SK-N-SH treated with all-trans-retinoic acid at 6 μM for 48 hours (cell line): ENCODE measurements around the gene PACC1.

Experiments used
- ATAC-seq: fragments of 200-7000 bp; cut with Tn5 transposase; 3 replicates; pipeline ENCODE4 v1.9.1; 2020; ENCODE audit warnings: mild to moderate bottlenecking, moderate library complexity
- ARNTL ChIP-seq: fragments of 450-650 bp; formaldehyde crosslinking; IDR thresholded peaks from 2 replicates; pipeline ENCODE4 v1.5.0; 2020; ENCODE audit warnings: low read depth, mild to moderate bottlenecking, moderate library complexity, borderline replicate concordance
- CREB5 ChIP-seq: fragments of 250-450 bp; sonication (Bioruptor Pico); IDR thresholded peaks from 2 replicates; pipeline ENCODE4 v1.5.1; 2020; ENCODE audit warnings: low read depth, mild to moderate bottlenecking, moderate library complexity
- CSDC2 ChIP-seq: fragments of 250-450 bp; sonication (Bioruptor Pico); IDR thresholded peaks from 2 replicates; pipeline ENCODE4 v1.5.0; 2020; ENCODE audit warnings: mild to moderate bottlenecking, moderate library complexity
- CSRNP3 ChIP-seq: fragments of 250-450 bp; sonication (Bioruptor Pico); IDR thresholded peaks from 2 replicates; pipeline ENCODE4 v1.5.1; 2021; ENCODE audit warnings: mild to moderate bottlenecking, moderate library complexity
- ESRRG ChIP-seq: fragments of 250-450 bp; sonication (Bioruptor Pico); IDR thresholded peaks from 2 replicates; pipeline ENCODE4 v1.6.1; 2021; ENCODE audit warnings: mild to moderate bottlenecking
- GLIS3 ChIP-seq: fragments of 250-450 bp; sonication (Bioruptor Pico); IDR thresholded peaks from 2 replicates; pipeline ENCODE4 v1.5.0; 2020; ENCODE audit warnings: mild to moderate bottlenecking, moderate library complexity
- PATZ1 ChIP-seq: fragments of 250-450 bp; sonication (Bioruptor Pico); IDR thresholded peaks from 2 replicates; pipeline ENCODE4 v1.8.0; 2020; ENCODE audit warnings: mild to moderate bottlenecking, moderate library complexity, borderline replicate concordance
- PPARA ChIP-seq: fragments of 250-450 bp; sonication (Bioruptor Pico); IDR thresholded peaks from 2 replicates; pipeline ENCODE4 v1.5.0; 2020; ENCODE audit warnings: mild to moderate bottlenecking, borderline replicate concordance
- RARB ChIP-seq: fragments of 250-450 bp; sonication (Bioruptor Pico); IDR thresholded peaks from 2 replicates; pipeline ENCODE4 v1.8.0; 2021; ENCODE audit warnings: mild to moderate bottlenecking, moderate library complexity
- SNAI2 ChIP-seq: fragments of 250-450 bp; sonication (Bioruptor Pico); IDR thresholded peaks from 2 replicates; pipeline ENCODE4 v1.5.0; 2020; ENCODE audit warnings: mild to moderate bottlenecking, moderate library complexity
- TSHZ2 ChIP-seq: fragments of 250-450 bp; sonication (Bioruptor Pico); IDR thresholded peaks from 2 replicates; pipeline ENCODE4 v1.5.0; 2020; ENCODE audit warnings: mild to moderate bottlenecking, moderate library complexity
- ZFP30 ChIP-seq: fragments of 450-650 bp; formaldehyde crosslinking; IDR thresholded peaks from 2 replicates; pipeline ENCODE4 v1.5.0; 2022; ENCODE audit warnings: mild to moderate bottlenecking, moderate library complexity
- ZNF565 ChIP-seq: fragments of 450-650 bp; formaldehyde crosslinking; conservative IDR thresholded peaks from 2 replicates; pipeline ENCODE4 v1.5.0; 2020; ENCODE audit warnings: low read depth, mild to moderate bottlenecking, moderate library complexity
- ZNF70 ChIP-seq: fragments of 450-650 bp; formaldehyde crosslinking; IDR thresholded peaks from 2 replicates; pipeline ENCODE4 v1.5.0; 2020; ENCODE audit warnings: mild to moderate bottlenecking, moderate library complexity
- ZNF8 ChIP-seq: fragments of 450-650 bp; formaldehyde crosslinking; IDR thresholded peaks from 2 replicates; pipeline ENCODE4 v1.5.0; 2020; ENCODE audit warnings: mild to moderate bottlenecking, moderate library complexity
- TF ChIP-seq, protein P1 (sequence below): fragments of 250-450 bp; sonication (Bioruptor Pico); IDR thresholded peaks from 2 replicates; pipeline ENCODE4 v1.8.0; 2021; ENCODE audit warnings: low read depth, mild to moderate bottlenecking, moderate library complexity, borderline replicate concordance

PACC1 gene

GRCh38 chr1:212453156-212453857 is 38.6 kb upstream of the PACC1 start:
- ATAC-seq: no peak
- TF ChIP-seq ESRRG (CRISPR knock-in tag) (no peak), PATZ1 (CRISPR knock-in tag) (no peak), SNAI2 (CRISPR knock-in tag) (no peak), GLIS3 (CRISPR knock-in tag) (no peak), CSDC2 (CRISPR knock-in tag) (no peak), ZNF8 (CRISPR knock-in tag) (no peak), TSHZ2 (CRISPR knock-in tag) (no peak), PPARA (CRISPR knock-in tag) (no peak), RARB (no peak), ZNF565 (no peak), ZFP30 (no peak)
- TF ChIP-seq, protein P1, sequence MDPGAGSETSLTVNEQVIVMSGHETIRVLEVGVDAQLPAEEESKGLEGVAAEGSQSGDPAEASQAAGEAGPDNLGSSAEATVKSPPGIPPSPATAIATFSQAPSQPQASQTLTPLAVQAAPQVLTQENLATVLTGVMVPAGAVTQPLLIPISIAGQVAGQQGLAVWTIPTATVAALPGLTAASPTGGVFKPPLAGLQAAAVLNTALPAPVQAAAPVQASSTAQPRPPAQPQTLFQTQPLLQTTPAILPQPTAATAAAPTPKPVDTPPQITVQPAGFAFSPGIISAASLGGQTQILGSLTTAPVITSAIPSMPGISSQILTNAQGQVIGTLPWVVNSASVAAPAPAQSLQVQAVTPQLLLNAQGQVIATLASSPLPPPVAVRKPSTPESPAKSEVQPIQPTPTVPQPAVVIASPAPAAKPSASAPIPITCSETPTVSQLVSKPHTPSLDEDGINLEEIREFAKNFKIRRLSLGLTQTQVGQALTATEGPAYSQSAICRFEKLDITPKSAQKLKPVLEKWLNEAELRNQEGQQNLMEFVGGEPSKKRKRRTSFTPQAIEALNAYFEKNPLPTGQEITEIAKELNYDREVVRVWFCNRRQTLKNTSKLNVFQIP: no peak

DNA sequence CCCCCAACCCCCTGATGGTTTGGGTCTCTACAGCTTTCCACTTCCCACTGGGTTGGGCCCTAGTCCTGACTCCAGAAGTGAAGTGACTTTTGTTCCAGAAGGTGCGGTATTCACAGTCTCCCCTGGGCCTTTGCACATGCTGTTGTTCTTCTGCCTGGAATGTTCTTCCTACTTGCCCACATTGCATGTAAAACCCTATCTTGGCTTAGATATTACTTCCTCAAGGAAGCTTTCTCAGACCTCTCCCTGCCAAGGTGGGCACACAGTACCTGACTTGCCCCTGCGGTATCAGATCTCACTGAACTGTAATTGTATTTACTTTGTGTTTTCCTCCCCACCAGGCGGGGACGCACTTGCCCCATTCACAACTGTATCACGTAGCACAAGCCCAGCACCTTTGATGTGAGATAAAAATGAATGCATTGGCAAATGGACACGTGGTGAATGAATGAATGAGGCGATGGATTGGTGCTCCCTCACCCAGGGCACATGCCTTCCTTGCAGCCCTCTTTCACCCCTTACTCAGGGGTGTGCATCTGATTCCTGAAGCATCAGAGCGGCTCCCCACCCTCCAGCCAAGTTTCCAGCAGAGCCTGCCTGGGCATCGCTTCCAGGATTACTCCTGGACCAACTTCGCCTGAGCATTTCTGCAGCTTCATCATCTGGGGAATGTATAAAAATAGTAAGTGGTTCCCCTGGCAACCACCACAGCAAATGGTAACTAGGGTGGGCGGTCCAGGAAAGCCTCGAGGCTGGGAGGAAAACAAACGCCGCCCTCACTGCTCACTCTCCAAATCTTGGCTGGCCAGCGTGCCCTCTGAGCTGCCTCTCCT is 37.9 kb upstream of the PACC1 start:
- no peak; the same call in 2 of the 3 replicates for ATAC-seq
- no peak for TF ChIP-seq ARNTL (CRISPR knock-in tag)
- TF ChIP-seq PATZ1 (CRISPR knock-in tag): no peak
- no peak for TF ChIP-seq ZNF565
- TF ChIP-seq ESRRG (CRISPR knock-in tag): no peak
- TF ChIP-seq ZNF70 (CRISPR knock-in tag): no peak
- no peak for TF ChIP-seq CREB5 (CRISPR knock-in tag)
- TF ChIP-seq, protein P1: no peak
- TF ChIP-seq ZNF8 (CRISPR knock-in tag): no peak
- TF ChIP-seq CSRNP3 (CRISPR knock-in tag): no peak
- TF ChIP-seq RARB: no peak
- TF ChIP-seq SNAI2 (CRISPR knock-in tag): no peak
